Measurements from ENCODE around the gene IL27RA.
"Not testable (repeated sequence)": the region's sequence is repeated elsewhere in the genome, so short reads cannot be mapped to it uniquely, and the experiment has no call there.

The IL27RA gene

GRCh38 chr19:14021474-14021873, 10.1 kb upstream of the IL27RA start:
- no peak overlapping the region for H3K4me3 ChIP-seq (ENCODE audit: control insufficient read depth, low read depth, low read length)
- TF ChIP-seq CTCF (IDR thresholded peaks at IDR 0.05; ENCODE audit: control insufficient read depth, insufficient read depth, low read depth, low read length, missing control alignments): no peak
- no peak for DNase-seq (ENCODE audit: low read depth)

GRCh38 chr19:14022469-14022868, 9.1 kb upstream of the IL27RA start:
- no peak for TF ChIP-seq CTCF (IDR thresholded peaks at IDR 0.05; ENCODE audit: control insufficient read depth, insufficient read depth, low read depth, low read length, missing control alignments)
- H3K4me3 ChIP-seq (ENCODE audit: control insufficient read depth, low read depth, low read length): no peak overlapping the region
- no peak for DNase-seq (ENCODE audit: low read depth)

GRCh38 chr19:14023404-14024235, 7.9 kb upstream of the IL27RA start:
- DNase-seq (ENCODE audit: low read depth): no peak
- peak; percentile 66 for TF ChIP-seq CTCF (IDR thresholded peaks at IDR 0.05; ENCODE audit: control insufficient read depth, insufficient read depth, low read depth, low read length, missing control alignments)

GRCh38 chr19:14026652-14027192, 4.8 kb upstream of the IL27RA start:
- H3K4me3 ChIP-seq (ENCODE audit: control insufficient read depth, low read depth, low read length); DNase-seq (ENCODE audit: low read depth): not testable (repeated sequence)

More at GRCh38 chr19:14023404-14024235, 7.9 kb upstream of the IL27RA start:
- no peak overlapping the region for H3K4me3 ChIP-seq (ENCODE audit: control insufficient read depth, low read depth, low read length)

- no peak for DNase-seq (ENCODE audit: low read depth)
- no peak within 1 kb of the TSS for H3K4me3 ChIP-seq (ENCODE audit: control insufficient read depth, low read depth, low read length)
- no peak for TF ChIP-seq CTCF (IDR thresholded peaks at IDR 0.05; ENCODE audit: control insufficient read depth, insufficient read depth, low read depth, low read length, missing control alignments)
These were observed 3.6 kb upstream of the IL27RA start, which contains the start of gene RLN3 for GRCh38 chr19:14027856-14028450. RLN3 (plus strand) TSS chr19:14028148; CDS start chr19:14028205, 57 bp downstream.

- no peak for TF ChIP-seq CTCF (IDR thresholded peaks at IDR 0.05; ENCODE audit: control insufficient read depth, insufficient read depth, low read depth, low read length, missing control alignments)
- H3K4me3 ChIP-seq (ENCODE audit: control insufficient read depth, low read depth, low read length): no peak overlapping the region
- DNase-seq (ENCODE audit: low read depth): no peak
These were observed 2.7 kb upstream of the IL27RA start for GRCh38 chr19:14028901-14029300.

All from AG09309 (cell line).